Activated CD4-positive, CD25-positive, alpha-beta regulatory T cell treated with anti-CD3 and anti-CD28 coated beads, Interleukin-2, amount 50 U/mL, for 24 hours (primary cell): ENCODE data around the gene PGLYRP2.
"Not testable (repeated sequence)": the region's sequence is repeated elsewhere in the genome, so short reads cannot be mapped to it uniquely, and the experiment has no call there.

Experiments used
- ATAC-seq, 2 donors: fragments of 150-1000 bp; cut with Tn5 transposase; one replicate each; pipeline ENCODE4 v1.10.0; 2021; ENCODE audit warnings: mild to moderate bottlenecking in 1 of 2, moderate library complexity in 1 of 2

Gene PGLYRP2

GRCh38 chr19:15485768-15486167, 6.5 kb upstream of the PGLYRP2 start:
- not testable (repeated sequence) for ATAC-seq

- ATAC-seq = not testable (repeated sequence)
These were observed 1.7 kb upstream of the PGLYRP2 start for GRCh38 chr19:15480996-15481395.

GRCh38 chr19:15476325-15476724, 3.0 kb downstream of the PGLYRP2 start:
- ATAC-seq = no peak

GRCh38 chr19:15475611-15476010, 3.7 kb downstream of the PGLYRP2 start:
- no peak for ATAC-seq

GRCh38 chr19:15475169-15475568, 4.1 kb downstream of the PGLYRP2 start:
- ATAC-seq = no peak

GRCh38 chr19:15473821-15474220, 5.5 kb downstream of the PGLYRP2 start:
- peak; percentile 67 to 68 for ATAC-seq

- ATAC-seq = no peak
These were observed 7.6 kb downstream of the PGLYRP2 start for GRCh38 chr19:15471639-15472101.

- ATAC-seq = peak; percentile 30 to 31
These were observed 9.6 kb downstream of the PGLYRP2 start for GRCh38 chr19:15469513-15470297.

GRCh38 chr19:15468675-15469512, 10.4 kb downstream of the PGLYRP2 start:
- ATAC-seq = no peak

GRCh38 chr19:15467734-15468214, 11.5 kb downstream of the PGLYRP2 start:
- ATAC-seq = no peak

- ATAC-seq = peak; percentile 56 to 57
These were observed 12.2 kb downstream of the PGLYRP2 start for GRCh38 chr19:15466851-15467733.

GRCh38 chr19:15464394-15465385, 14.6 kb downstream of the PGLYRP2 start, which contains the start of gene RASAL3:
Gene RASAL3, minus strand, starts transcription at chr19:15464544. Its CDS starts 186 bp downstream, at chr19:15464358.
- peak; percentile 53 to 63 for ATAC-seq

GRCh38 chr19:15463861-15464371, 15.4 kb downstream of the PGLYRP2 start:
- ATAC-seq = peak; percentile 77 to 84

- ATAC-seq = no peak
These were observed 17.6 kb downstream of the PGLYRP2 start for GRCh38 chr19:15461694-15462093.

- ATAC-seq = no peak
These were observed 21.4 kb downstream of the PGLYRP2 start for GRCh38 chr19:15457701-15458484.

- peak in 1 of 2 donors; percentile 45 for ATAC-seq
These were observed 22.2 kb downstream of the PGLYRP2 start for GRCh38 chr19:15456871-15457700.

GRCh38 chr19:15456441-15456840, 22.9 kb downstream of the PGLYRP2 start:
- no peak for ATAC-seq

GRCh38 chr19:15455996-15456395, 23.3 kb downstream of the PGLYRP2 start:
- ATAC-seq = no peak
